ENCODE measurements around the gene RAD52.
A peak's percentile ranks its signal among the peaks of the same experiment; 100 is the strongest.
"Not testable (repeated sequence)": the region's sequence is repeated elsewhere in the genome, so short reads cannot be mapped to it uniquely, and the experiment has no call there.

RAD52 gene

DNA sequence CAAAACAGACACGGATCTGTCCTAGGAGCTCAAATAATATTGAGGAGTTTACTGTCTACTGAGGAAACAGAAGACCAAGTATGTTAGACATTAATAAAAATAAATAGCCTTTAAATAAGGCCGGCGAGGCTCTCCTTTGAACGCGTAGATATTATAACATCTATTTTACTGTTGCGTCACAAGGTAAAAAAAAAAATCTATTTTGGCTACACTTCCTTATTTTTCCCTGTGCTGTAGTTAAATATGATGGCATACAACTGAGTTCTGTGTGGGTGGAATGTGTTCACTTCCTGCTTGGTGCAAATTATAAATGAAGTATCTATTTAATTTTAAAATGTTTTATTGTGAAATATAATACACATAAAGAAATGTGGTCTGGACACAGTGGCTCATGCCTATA is 17.2 kb upstream of the RAD52 start:
- DNase-seq = peak; percentile 80

DNA sequence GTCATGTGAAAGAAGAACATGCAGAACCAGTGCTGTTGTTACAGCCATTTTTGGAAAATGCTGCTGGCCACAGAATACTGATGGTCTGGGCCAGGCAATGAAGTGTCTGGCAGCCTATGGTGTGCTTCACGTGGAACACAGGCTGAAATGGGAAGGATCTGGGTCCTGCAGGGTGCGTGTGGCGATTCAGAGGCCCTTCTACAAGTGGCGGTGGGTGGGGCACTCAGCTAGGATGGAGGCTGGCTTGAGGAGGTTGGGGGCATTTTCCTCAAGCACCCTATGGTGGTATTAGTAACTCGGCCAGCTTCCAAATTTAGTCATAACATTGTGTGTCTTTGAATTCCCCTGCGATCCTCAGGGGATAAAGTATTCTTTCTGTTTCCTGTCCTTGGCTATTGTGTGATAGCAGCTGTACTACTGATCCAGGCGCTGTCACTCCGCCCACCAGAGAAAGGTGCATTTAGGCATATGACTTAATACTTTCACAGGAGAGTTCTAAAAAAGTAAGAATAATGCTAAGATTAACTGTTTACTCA is 9.2 kb upstream of the RAD52 start:
- DNase-seq = no peak

DNA sequence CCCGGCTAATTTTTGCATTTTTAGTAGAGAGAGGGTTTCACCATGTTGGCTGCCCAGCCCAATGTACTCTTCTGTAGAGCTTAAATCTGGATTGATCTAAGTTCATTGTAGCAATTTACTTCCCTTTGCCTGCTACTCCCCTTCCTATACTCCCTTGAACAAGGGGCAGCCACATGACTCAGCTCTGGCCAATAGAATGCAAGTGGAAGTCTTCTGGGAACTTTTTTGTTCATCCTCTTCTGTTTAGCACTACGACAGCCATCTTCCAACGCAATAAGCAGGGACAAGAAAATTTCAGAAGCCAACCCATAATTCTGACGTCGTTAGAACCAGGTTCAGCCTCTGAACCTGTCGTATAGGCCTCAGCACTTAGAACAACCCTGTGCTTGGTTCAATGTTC is 6.4 kb upstream of the RAD52 start:
- DNase-seq = no peak

DNA sequence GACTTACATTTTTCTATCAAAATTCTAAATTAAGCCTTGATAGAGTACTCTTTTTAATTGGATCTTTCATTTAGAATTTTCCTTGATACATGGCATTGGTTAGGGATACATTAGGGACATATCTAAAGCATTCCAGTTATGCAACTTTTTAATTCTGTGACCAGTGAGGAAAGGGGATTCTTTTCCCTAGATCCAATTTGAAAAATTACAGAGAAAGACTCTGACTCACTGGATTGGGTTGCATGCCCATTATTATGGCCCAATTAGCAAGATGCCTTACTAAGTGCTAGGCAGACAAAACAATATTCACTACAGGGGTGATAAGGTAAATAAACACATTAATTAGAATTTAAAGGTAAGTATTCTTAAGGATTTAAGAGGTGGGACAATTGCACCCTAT is 5.2 kb upstream of the RAD52 start:
- DNase-seq = no peak

DNA sequence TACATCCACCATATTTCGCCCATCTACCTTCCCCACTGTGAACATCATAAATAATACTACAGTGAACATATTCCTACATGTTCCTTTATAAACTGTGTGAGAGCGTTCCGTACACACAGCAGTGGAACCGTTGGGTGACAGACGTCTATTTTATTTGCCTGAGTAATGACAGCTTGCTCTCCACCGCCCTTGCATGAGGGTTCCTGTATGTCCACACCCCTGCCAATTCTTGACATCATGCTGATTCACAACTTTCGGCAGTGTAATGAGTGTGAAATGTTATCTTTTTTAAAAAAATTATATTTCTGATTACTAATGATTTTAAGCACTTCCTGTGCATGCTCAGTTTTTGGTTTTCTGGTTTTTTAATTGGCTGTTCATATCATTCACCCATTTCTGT is 4.3 kb upstream of the RAD52 start:
- DNase-seq = peak; percentile 43

DNA sequence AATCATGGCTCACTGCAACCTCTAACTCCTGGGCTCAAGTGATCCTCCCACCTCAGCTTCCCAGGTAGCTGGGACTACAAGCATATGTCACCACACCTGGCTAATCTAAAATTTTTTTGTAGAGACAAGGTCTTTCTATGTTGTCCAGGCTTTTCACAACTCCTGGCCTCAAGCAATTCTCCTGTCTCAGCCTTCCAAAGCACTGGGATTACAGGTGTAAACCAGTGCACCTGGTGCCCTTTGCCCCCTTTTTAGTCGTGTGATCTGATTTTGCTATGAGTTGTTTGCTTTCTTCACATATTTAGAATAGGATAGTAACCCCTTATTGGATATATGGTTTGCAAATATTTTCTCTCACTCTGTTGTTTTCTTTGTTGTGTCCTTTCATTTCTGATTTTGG is 1.7 kb upstream of the RAD52 start:
- no peak for DNase-seq

DNA sequence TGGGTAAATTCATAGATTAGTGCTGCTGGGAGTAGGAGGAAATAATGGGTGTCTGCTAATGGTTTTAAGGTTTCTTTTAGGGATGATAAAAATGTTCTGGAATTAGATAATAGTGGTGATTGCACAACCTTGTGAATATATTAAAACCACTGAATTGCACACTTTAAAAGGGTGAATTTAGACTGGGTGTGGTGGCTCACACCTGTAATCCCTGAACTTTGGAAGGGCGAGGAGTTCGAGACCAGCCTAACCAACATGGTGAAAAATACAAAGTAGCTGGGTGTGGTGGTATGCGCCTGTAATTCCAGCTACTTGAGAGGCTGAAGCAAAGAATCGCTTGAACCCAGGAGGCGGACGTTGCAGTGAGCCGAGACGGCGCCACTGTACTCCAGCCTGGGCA is 1.3 kb downstream of the RAD52 start:
- DNase-seq = no peak

DNA sequence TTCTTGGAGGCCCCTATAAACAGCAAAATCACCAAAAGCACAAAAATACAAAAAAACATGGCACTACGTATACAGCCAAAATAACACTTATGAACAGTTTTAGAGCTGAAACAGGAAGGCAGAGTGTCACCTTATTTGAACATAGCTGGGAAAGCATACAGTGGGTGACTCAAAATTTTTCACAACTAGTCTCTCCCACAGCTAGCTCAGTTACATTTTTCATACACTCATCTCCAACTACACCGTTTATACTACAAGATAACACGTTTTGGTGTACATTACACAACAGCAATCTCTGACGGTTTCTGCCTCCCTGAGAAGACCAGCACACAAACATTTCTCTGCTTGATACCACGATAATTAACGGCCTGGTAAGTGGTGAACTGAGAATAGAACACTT is 2.9 kb downstream of the RAD52 start:
- peak; percentile 49 for DNase-seq

DNA sequence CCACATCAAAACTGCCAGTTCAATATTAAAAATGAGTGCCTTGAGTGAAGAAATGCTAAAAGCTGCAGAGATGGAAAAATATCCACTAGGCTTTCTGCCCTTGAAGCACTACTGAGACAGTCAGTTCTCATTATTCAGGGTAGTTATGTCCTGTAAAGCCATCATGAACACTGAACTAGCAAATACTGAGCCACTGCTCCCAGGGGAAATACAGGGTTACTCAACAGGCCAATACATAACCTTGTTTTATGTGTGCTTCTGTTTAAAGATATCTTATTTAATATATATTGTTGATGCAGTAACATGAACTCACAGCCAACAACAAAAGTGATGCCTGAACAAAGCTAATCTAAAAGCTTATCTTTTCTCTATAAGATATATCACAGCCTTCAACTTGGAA is 3.3 kb downstream of the RAD52 start:
- peak; percentile 46 for DNase-seq

DNA sequence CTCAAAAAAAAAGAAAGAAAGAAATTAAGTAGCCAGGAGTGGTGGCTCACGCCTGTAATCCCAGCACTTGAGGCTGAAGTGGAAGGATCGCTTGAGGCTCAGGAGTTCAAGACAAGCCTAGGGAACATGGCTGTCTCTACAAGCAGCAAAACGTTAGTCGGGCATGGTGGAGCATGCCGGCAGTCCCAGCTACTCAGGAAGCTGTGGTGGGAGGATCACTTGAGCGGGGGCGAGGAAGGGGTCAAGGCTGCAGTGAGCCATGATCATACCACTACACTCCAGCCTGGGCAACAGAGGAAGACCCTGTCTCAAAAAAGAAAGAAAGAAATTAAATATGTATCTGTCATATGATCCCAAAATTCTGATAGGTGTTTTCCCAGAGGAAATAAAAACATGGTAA is 5.3 kb downstream of the RAD52 start:
- no peak for DNase-seq

DNA sequence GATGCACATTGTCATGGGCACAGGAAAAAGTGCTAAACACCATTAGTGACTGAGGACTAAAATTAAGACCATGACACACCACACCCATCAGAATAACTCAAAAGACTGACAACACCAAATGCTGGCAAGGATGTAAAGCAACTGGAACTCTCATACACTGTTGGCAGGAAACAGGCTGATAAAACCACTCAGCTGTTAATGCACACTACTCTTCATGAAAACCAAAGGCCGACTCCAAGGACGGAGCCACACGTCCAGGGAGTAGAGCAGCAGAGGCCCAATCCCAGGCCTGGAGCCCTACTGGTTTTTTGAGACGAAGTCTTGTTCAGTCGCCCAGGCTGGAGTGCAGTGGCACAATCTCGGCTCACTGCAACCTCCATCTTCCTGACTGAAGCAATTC is 6.4 kb downstream of the RAD52 start:
- DNase-seq = no peak

DNA sequence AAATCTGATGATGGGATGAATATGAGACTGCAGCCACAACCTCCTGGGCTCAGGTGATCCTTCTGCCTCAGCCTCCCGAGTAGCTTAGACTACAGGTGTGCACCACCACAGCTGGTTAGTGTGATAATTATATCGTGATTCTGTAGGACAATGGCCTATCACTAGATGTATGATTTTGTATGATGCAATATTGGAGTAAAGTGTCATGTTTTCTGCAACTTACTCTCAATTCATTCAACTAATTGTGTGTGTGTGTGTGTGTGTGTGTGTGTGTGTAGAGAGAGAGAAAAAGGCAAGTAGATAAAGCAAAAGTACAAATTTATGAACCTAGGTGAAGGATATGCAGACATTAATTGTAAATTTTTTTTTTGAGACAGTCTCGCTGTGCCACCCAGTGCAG is 10.7 kb downstream of the RAD52 start:
- DNase-seq = no peak

DNA sequence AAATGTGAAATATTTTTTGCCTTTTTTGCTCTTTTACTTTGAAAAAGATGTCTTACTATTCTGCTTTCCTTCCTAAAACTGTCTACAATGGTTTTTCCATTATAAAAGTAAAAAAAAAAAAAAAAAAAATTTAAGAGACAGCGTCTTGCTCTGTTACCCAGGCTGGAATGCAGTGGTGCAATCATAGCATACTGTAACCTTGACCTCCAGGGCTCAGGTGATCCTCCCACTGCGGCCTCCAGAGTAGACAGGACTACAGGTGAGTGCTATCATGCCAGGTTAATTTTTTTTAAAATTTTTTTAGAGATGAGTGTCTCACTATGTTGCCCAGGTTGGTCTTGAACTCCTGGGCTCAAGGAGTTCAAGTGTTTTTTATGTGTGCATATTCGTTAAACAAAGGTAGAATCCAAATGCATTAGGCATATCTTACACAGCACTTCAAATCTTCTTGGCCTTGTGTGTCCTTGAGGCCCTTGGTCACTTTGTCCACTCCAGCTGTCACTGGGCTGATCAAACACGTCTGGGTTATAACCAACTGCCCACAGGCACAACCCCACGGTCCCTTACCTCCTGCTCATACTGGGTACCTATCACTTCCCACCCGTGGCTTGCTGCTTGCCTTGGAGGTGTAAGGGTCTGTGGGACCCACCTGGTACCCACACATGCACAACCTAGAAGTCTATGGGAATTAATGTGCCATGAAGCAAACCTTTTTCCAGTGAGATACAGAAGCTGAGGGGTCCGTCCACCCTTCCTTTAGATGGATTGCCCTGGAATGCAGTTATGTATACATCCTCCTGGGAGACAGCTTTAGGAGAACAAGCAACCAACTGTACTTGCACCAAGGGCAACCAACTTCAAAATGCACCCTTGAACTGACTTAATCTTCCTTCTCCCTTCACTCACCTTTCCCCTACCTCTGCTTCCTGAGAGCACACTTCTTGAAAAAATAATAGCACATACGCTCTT is 12.8 kb downstream of the RAD52 start:
- no peak for DNase-seq

DNA sequence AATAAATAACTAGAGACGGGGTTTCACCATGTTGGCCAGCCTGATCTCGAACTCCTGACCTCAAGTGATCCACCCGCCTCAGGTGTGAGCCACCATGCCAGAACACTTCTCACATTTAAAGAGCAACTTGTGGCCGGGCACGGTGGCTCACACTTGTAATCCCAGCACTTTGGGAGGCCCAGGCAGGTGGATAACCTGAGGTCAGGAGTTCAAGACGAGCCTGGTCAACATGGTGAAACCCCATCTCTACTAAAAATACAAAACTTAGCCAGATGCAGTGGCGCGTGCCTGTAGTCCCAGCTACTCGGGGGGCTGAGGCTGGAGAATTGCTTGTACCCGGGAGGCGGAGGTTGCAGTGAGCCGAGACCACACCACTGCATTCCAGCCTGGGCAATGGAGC is 13.6 kb downstream of the RAD52 start:
- not testable (repeated sequence) for DNase-seq

DNA sequence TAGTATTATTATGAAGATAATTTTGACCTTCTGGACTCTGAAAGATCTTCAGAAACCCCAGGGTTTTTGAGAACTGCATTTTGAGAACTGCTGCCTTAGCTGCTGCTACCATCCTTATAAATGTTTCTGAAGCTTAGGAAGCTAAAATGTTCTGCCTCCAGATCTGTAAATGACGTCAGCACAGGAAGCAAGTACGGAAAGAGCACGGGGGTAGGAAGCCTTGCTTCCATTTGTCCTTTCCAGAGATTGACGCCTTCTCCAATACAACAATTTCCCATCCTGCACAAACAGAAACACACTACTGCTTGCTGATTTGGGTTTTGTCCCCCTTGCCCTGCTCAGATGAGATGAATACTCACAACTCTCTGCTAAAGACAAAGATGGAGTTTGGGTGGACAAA is 17.9 kb downstream of the RAD52 start:
- no peak for DNase-seq

DNA sequence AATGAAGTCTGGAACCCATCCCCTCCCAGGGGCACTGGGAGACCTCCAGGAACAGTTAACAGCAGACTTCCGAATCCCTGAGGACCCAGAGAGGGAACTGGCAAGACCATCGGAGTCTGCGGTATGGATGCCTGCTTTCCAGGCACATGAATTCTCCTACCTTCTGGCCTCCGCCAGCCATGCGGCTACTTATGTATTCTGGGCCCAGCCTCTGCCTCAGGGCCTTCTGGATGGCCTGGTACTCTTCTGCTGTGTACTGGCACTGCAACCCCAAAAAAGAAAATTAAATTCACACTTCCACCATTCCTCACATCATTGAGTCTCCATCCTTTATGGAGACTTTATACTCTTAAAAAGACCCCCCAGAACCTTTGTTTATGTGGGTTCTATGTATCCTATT is 18.4 kb downstream of the RAD52 start:
- DNase-seq = no peak

DNA sequence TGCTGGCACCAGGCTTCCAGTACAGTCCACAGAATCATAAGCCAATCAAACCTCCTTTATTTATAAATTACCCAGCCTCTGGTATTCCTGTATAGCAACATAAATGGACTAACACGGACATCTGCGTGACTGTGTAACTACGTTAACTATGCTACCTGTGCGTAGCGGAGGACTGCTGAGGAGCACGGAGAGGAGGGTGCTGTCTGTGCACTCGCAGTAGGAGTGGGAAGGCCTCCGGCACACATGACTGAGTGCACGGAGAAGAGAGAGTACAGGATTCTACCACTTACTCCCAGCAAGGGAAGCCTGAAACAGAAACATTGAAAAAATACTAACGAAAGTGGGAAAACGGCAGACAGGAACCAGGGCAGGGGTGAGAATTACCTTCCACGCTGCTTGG is 22.9 kb downstream of the RAD52 start:
- no peak for DNase-seq

DNA sequence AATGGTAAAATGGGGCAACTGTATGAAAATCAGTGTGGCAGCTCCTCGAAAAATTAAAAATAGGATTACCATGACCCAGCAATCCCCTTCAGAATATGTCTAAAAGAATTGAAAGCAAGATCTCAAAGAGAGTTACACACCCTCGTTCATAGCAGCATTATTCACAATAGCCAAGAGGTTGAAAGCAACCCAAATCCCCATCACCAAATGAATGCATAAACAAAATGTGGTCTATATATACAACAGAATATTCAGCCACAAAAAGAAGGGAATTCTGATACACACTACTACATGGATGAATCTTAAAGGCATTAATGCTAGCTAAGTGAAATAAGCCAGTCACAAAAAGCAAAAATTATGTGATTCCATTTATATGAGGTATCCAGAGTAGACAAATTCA is 27.2 kb downstream of the RAD52 start:
- no peak for DNase-seq

DNA sequence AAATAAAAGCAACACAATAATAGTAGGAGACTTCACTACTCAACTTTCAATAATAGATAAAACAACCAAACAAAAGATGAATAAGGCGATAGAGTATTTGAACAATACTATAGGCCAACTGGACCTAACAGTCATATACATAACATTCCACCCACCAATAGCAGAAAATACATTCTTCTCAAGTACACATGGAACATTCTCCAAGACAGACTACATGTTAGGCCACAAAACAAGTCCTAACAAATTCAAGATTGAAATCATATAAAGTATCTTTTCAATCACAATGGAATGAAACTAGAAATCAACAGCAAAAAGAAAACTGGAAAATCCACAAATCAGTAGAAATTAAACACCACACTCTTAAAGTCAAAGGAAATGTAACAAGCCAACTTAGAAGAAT is 28.8 kb downstream of the RAD52 start:
- DNase-seq = no peak

DNA sequence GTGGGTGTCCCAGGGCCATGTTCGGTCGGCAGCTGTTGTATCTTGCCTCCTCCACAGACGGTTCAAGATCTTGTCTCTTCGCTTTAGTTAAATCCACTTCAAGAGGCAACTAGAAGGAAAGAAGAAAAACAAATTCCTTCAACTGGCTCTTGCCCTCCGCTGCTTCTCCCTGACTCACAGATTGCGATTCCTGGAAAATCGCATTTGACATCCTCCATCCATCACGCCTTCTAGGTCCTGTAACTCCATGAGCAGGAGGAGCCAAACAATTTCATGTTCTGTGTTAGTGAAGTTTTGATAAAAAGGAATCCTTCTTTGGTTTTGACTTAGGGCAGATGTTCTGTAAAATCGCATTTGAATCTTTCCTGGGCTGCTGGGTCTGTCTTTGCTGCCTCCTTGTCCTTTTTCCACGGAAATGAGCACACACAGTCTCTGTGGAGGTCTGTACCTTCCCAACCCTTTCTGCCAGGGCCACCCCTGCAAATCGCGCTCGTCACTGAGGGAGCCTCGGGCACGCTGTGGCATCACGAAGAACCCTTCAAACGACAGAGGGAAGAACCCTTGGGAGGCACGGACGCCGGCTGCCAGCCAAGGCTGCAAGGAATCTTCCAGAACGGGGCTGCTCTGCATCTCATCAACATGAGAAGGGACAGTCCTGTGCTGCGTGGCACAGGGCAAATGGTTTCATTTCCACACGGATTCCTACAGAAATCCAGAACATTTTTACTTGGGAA is 32.6 kb downstream of the RAD52 start:
- DNase-seq = no peak

DNA sequence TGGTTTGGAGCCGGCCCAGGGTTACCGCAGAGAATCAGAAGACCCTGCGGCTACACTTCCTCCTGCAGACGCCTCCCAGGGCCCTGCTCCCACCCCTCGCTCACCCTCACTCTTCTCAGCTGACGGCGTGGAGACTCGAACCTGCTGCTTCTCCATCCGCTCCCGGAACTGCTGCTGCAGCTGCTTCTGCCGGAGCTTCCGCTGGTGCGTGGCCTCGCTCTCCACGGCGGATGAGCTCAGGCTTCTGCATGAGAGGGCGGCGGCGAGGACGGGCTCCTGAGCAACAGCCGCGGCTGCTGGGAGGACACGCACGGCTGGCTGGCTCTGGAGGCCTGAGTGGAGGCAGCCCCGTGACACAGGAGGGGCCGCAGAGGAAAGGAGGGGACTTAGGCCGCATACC is 33.3 kb downstream of the RAD52 start:
- DNase-seq = no peak

DNA sequence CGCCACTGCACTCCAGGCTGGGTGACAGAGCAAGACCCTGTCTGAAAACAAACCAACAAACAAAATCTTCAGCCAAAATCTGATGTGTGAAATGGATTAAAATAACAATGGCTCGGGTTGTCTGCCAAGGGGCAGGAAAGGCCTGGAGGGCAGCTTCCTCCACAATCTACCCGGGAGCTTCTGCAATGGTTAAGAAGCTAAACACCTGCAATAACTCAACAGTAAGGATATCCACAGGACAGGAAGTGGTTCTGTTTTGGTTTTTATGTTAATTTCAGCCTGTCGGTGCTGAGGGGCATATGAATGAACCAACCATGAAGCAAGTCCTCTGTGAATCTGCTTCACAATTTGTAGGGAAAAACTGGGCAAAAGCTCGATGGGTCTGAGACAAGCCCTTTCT is 34.4 kb downstream of the RAD52 start:
- no peak for DNase-seq

DNA sequence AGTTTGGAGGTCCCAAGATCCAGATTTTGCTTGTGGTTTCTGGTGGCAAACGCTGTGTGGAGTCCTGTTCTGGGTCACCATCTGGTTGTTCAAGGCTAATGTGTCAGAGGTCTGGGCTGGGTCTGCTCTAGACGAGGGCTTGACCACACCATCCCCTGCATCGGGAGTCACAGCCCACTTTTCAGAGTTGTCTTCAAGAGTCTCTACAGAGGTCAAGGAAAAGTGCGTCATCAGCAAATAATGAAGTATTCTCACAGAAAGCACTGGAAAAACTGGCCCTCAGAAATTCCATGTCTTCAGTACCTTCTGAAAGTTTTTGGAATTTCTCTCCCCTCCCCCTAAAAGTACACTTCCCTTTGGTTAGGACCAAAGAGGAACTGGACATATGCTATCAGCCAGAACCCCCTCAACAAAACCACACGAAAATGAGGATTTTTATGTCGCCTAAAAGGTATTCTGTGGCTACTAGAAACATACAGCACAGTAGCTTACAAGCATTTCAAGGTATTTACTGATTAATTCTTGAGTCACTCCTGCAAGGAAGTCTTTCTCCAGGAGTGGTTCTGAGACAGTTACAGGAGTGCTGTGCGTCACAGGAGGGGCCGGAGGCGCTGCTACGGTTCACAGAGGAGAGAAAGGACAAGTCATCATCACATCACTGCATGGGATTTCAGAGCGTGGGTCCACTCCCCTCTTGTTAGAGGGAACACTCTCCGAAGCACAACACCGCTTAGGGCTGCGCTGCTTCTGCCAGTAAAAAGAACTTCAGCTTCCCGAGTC is 35.4 kb downstream of the RAD52 start:
- peak; percentile 14 for DNase-seq

Data from inflammatory macrophage treated with lipopolysaccharide for 4 hours (primary cell).